Mesothelial cell of epicardium (in vitro differentiated cells): ENCODE results near the gene SLC4A2. TPM values are rescaled to one million over a fixed set of nuclear protein-coding genes. Genes with fewer than 3 reads are reported as not detected.

Experiments used
- DNase-seq, 2 experiments: peaks; one replicate each; pipeline ENCODE4 v3.0.0; 2021; ENCODE audit warnings: low spot score in 2 of 2; ENCODE audit not compliant: unreplicated experiment in 2 of 2
- H3K27ac Mint-ChIP-seq: 2 replicates; pipeline ENCODE4 v1.8.0; 2021; ENCODE audit warnings: mixed read lengths
- H3K27me3 Mint-ChIP-seq: 2 replicates; pipeline ENCODE4 v1.8.0; 2021; ENCODE audit warnings: low read depth, mixed read lengths
- H3K36me3 Mint-ChIP-seq: 2 replicates; pipeline ENCODE4 v1.8.0; 2021; ENCODE audit warnings: mixed read lengths
- H3K4me1 Mint-ChIP-seq: 2 replicates; pipeline ENCODE4 v1.8.0; 2021; ENCODE audit warnings: mixed read lengths
- H3K4me3 Mint-ChIP-seq: 2 replicates; pipeline ENCODE4 v1.8.0; 2021; ENCODE audit warnings: mild to moderate bottlenecking, moderate library complexity, mixed read lengths
- H3K9me3 Mint-ChIP-seq: 2 replicates; pipeline ENCODE4 v1.8.0; 2021; ENCODE audit warnings: mixed read lengths
- total RNA-seq: library from RNA; stranded (reverse); gene quantifications from 3 replicates; pipeline ENCODE4 v1.2.1, GENCODE V29; 2021
- TF ChIP-seq, protein P1 (sequence below): fragments of 200-600 bp; sonication (generic); IDR thresholded peaks from one replicate; pipeline ENCODE4 v1.5.0; 2021; ENCODE audit warnings: antibody characterized with exemption; ENCODE audit not compliant: unreplicated experiment

The SLC4A2 gene
- total RNA-seq, 1 donor from 2014 or later = 243 TPM

DNA sequence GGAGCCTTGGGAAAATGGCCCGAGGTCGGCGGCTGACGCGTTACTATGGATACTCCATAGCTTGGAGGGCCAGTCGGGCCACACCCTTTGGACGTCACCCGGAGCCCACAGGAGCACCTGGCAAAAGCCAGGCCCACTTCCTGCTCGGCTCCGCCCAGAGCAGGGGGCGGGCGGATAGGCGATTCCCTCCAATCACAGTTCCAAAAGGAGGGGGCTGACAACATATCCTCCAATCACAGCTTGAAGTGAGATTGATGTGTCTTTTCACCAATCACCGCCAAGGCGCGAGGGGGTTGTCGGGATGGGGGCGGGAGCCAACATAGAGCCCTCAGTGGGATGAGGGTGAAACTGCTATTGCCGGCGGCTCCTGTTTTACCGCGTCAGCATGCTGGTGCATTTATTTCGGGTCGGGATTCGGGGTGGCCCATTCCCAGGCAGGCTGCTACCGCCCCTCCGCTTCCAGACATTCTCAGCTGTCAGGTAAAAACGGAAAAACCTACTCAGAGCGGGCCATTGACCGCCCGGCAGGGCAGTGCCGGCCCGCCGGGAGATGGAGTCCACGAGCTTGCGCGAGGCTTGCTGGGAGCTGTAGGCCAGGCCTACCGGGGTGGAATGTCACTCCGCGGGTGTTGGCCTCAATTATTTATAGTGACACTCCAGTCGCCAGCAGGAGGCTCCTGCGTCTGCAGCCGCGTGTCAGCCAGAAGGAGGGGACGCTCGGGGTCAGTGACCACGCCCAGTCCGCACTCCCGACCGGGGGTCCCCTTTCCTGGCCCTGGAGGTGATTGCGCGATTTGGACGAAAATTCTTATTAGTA is 31.1 kb upstream of the SLC4A2 start, which contains the start of gene ABCB8:
Gene ABCB8, plus strand, starts transcription at position 320 of the 817 bp plus-strand sequence. Its CDS starts 66 bp downstream, at position 386.
- TF ChIP-seq, protein P1, sequence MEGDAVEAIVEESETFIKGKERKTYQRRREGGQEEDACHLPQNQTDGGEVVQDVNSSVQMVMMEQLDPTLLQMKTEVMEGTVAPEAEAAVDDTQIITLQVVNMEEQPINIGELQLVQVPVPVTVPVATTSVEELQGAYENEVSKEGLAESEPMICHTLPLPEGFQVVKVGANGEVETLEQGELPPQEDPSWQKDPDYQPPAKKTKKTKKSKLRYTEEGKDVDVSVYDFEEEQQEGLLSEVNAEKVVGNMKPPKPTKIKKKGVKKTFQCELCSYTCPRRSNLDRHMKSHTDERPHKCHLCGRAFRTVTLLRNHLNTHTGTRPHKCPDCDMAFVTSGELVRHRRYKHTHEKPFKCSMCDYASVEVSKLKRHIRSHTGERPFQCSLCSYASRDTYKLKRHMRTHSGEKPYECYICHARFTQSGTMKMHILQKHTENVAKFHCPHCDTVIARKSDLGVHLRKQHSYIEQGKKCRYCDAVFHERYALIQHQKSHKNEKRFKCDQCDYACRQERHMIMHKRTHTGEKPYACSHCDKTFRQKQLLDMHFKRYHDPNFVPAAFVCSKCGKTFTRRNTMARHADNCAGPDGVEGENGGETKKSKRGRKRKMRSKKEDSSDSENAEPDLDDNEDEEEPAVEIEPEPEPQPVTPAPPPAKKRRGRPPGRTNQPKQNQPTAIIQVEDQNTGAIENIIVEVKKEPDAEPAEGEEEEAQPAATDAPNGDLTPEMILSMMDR = no peak
- peak; percentile 96 to 98 for DNase-seq
- no peaks in the 10 kb centered on the region for H3K9me3 Mint-ChIP-seq
- peak within 1 kb of the TSS; percentile 91 for H3K4me3 Mint-ChIP-seq
- no peaks in the 10 kb centered on the region for H3K27me3 Mint-ChIP-seq
- peaks cover 2% of the 10 kb centered on the region for H3K36me3 Mint-ChIP-seq
- H3K27ac Mint-ChIP-seq = peak within 1 kb of the TSS; percentile 97
- H3K4me1 Mint-ChIP-seq = peaks cover 32% of the 10 kb centered on the region

DNA sequence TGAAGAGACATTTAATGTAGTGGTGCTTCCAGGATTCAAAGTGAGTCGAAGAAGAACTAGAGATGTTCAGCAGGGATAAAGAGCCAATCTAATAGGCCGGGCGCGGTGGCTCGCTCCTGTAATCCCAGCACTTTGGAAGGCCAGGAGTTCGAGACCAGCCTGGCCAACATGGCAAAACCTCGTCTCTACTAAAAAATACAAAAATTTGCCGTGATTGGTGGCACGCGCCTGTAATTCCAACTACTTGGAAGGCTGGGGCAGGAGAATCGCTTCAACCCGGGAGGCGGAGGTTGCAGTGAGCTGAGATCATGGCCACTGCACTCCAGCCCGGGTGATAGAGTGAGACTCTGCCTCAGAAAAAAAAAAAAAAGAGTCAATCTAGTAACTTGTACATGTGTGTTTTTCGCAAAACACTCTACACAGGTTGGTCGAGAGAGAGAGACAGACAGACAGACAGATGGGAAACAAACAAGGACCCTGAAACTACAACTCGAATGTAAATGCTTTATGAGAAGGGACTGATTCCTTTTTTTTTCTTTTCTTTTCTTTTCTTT is 30.4 kb upstream of the SLC4A2 start:
- peaks cover 32% of the 10 kb centered on the region for H3K4me1 Mint-ChIP-seq
- H3K27ac Mint-ChIP-seq = peak overlapping the region; percentile 97
- DNase-seq = no peak
- H3K27me3 Mint-ChIP-seq = no peaks in the 10 kb centered on the region
- no peaks in the 10 kb centered on the region for H3K9me3 Mint-ChIP-seq
- TF ChIP-seq, protein P1 = no peak
- peak overlapping the region; percentile 91 for H3K4me3 Mint-ChIP-seq
- peaks cover 2% of the 10 kb centered on the region for H3K36me3 Mint-ChIP-seq

DNA sequence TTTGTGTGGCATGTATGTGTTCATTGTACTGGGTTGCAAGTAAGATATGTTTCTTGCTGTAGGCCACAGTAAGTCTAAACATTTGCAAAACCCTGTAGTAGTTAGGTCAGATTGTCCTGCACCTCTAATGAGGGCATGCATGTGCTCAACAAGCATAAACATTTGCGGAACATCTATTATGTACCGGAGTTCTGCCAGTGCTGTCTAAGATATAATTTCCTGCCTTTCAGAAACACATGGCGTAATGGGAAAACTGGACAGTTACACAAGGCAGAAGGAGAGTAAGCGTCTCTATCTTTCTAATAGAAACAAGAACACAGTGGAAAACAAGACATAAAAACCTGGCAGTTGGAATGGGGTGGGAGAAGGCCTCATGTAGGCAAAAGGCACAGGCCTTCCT is 28.4 kb upstream of the SLC4A2 start:
- Mint-ChIP-seq H3K27me3 (no peaks in the 10 kb centered on the region), H3K9me3 (no peaks in the 10 kb centered on the region)

DNA sequence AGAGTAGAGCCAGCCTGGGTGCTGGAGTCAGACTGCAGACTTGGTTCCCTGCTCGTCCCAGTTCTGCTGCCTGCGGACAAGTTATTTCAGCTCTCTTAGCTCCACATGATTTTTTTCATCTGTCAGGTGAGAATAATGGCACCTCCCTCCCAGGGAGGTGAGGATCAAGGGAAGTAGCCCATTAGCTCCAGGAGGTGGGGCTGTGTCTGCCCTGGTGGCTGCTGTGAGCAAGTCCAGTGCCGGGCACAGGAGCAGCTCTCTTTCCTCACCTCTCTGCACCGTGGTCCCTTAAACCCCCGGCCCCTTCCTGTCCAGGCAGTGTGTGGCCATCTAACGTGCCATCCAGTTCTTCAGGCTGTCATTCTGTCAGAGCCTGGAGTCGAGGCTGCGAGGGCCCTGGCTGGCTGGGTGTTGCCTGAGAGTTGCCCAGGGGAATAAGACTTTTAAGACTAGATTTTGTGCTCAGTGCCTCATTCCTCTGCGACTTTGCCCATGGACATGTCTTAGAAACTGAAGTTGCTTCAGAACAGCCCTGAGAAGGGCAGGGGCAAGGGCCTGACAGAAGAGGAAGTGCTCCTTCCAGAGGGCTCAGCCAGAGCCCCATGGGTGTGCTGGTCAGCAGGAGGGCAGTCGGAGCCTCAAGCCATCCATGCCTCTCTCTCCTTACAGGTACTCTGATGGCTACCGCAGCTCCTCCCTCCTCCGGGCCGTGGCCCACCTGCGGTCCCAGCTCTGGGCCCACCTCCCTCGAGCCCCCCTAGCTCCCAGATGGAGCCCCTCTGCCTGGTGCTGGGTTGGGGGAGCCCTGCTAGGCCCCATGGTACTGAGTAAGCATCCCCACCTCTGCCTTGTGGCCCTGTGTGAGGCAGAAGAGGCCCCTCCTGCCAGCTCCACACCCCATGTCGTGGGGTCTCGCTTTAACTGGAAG is 26.2 kb upstream of the SLC4A2 start:
- Mint-ChIP-seq H3K4me3 (no peak overlapping the region), H3K4me1 (peaks cover 10% of the 10 kb centered on the region), H3K9me3 (no peaks in the 10 kb centered on the region), H3K27ac (no peak overlapping the region), H3K36me3 (peaks cover 7% of the 10 kb centered on the region), H3K27me3 (no peaks in the 10 kb centered on the region)
- no peak for DNase-seq
- TF ChIP-seq, protein P1 = no peak

More for the DNA sequence above, 28.4 kb upstream of the SLC4A2 start:
- peaks cover 2% of the 10 kb centered on the region for H3K36me3 Mint-ChIP-seq
- H3K27ac Mint-ChIP-seq = no peak overlapping the region
- H3K4me1 Mint-ChIP-seq = peaks cover 29% of the 10 kb centered on the region
- no peak for DNase-seq
- TF ChIP-seq, protein P1 = no peak
- H3K4me3 Mint-ChIP-seq = no peak overlapping the region

DNA sequence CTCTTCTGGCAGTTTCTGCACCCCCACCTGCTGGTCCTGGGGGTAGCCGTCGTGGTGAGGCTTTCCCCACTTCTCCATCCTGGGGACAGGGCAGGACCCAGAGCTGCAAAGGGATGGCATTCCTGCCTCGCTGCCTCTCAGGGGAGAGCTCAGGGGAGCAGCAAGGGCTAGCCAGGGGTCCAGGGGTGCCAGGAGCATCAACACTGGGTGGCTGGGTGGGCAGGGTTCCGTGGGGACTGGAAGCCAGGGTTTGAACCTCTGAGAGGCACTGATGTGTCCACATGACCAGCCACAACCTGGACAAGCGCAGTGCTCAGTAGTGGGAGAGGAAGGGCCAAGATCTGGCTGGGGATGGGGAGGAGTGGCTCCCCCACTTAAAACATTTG is 25.5 kb upstream of the SLC4A2 start:
- no peak for DNase-seq
- Mint-ChIP-seq H3K4me3 (no peak overlapping the region), H3K4me1 (peaks cover 10% of the 10 kb centered on the region), H3K27ac (no peak overlapping the region), H3K9me3 (no peaks in the 10 kb centered on the region), H3K27me3 (no peaks in the 10 kb centered on the region), H3K36me3 (peaks cover 7% of the 10 kb centered on the region)
- TF ChIP-seq, protein P1 = no peak
